Ramos (cell line): ENCODE measurements around the gene SCAANT1.

Experiments used
- in situ Hi-C: fragments of 300-500 bp; cut with MboI; formaldehyde crosslinking; loops from one replicate; pipeline ENCODE4 v1.14.3; 2022; ENCODE audit warnings: low sequenced_read_pairs; ENCODE audit not compliant: unreplicated experiment

SCAANT1 gene

DNA sequence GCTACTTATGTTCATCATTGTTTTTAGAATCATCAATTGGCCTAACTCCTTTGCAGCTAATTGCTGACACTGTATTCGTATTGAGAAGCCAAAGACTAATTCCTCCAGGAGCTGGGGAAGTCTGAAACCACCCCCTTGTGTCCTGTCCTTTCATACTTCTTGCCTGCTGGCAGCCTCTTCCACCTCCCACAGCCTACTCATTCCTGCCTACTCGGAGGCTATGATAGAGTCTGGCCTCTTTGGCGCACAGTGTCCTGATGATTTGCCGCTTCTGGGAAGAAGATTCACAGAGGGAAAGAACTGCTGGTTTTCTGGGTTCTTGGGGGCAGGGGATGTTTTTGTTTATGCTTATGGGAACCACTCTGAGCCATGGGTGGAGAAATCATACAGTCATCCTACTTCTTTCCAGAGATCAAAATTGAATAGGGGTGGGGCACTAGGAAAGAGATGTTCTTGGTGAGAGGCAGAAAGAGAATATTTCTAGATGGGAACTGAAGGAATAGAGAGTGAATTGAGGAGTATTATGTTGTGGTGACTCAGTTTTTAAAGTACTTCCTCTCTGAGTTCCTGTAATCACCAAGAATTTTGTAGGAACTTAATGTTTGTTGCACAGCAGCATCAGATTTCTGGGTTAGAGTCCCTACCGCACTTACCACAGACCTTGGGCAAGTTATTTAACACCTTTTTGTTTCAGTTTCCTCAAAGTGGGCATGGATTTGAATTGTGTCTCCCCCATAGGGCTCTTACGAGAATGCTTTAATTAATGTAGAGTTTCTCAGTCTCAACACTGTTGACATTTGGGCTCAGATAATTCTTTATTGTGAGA is 22.1 kb upstream of the SCAANT1 start:
- in situ Hi-C loops = no loop called here

DNA sequence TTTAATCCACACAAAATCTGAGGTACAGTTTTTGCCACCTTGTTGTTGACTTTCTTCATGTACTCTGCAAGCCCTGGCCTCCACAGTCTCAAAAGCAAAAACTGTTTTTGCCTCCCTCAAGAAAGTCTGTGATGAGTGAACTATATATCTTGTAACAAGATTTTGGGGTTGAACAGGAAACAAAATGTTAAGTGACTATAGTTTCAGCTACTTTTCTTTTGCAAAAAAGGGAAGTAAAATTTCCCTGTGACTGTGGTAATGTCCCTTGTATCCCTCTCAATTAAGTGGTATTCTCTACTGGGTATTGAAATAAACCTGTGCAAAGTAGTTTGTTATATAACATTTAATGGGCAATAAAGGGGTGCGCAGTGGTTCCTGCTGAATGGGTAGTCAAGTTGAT is 21.3 kb upstream of the SCAANT1 start:
- in situ Hi-C loops = no loop called here

DNA sequence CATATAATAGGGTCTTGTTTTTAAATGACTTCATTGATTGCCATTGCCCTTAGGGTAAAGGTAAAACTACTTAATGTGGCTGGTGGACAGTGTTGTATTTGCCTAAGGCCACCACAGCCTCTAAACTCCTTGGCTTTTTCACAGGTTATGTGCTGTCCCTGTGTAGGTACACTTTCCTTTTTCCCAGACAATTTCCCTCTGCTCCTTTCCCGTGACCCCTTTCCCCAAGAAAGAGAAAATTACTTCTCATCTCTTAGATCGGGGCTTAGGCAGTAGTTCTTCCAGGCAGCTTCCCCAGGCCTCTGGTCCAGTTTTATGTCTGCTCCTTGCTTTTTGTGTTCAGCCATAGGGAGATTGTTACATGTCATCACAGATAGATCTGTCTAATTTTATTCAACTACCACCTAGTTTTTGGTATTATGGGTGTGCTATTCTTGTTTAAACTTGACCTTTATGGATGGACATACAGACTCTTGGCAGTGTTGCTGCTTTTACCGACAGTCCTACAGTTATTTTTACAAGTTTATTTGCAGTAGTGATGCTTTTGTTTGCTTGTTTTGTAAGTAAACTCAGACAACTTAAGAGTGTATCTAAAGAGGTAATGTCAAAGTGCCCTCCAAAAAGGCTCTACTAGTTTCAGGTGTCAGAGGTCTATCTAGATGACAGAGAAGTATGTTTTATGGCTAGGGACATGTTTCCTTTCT is 20.5 kb upstream of the SCAANT1 start:
- in situ Hi-C loops = no loop called here

DNA sequence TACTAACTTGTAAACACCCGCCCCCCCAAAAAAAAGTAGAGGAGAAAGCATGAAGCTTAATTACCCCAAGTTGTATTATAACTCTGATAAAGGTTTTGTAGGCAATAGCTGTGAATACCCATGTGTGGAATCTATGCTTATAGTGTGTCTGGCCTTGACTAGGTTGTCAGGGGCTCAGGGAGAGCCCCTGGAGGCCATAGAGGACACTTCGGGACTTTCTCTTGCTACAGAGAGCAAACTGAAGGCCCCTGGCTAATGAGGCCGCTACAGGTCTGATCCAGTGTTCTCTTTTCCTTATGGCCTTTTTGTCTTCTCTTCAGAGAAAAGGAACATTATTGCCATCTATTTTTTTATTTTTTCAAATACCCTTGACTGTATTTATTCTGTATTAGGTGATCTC is 19.1 kb upstream of the SCAANT1 start:
- in situ Hi-C loops = no loop called here

DNA sequence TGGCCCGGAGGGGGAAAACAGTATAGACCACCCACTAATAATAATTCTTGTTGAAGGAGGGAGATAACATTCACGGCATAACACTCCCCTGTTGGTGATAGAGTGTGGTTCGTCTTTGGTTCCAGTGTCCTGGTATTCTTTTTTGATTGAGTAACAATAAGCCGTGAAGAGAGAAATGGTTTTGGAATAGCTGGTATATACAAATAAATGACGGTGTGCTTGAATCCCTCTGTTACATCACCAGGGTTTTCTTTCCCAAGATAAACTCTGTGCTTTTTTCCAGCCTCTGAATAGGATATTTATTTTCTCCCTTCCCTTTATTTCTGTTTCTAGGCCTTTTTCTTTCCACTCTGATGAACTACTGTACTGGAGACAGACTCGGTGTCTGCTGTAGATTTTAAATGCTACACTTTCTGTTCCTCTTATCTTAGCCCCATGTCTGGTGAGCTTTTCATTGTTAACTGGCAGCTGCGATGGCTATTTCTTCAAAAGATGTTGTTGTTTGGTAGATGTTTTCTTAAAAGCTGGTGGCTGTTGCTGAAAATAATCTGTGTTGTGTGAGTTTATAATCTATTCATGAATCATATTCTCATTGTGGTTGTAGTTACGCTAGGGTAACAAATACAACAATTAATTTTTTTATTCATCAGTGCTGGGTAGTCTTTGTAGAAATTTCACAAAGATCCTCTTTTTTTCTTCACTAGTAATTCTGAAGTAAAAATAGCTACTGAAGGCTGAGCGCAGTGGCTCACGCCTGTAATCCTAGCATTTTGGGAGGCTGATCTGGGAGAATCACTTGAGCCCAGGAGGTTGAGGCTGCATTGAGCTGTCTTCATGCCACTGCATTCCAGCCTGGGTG is 15.5 kb upstream of the SCAANT1 start:
- in situ Hi-C loops = no loop called here

DNA sequence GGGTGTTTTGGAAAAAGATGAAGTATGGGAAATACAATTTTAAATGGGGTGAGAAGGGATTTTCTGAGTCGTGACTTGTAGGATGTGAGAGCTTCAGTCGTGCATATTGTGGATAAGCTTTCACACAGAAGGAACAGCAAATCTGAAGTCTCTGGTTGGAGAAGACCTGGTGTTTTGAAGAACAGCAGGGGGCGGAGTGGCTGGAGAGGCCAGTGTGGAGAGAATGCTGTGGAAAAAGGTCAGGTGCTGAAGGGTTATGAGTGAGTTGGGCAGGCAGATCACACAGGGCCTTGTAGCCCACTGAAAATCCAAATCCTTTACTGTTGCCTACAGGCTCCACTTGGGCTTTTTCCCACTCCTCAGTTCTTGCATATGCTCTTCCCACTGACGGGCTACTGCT is 14.1 kb upstream of the SCAANT1 start:
- in situ Hi-C loops = no loop called here

DNA sequence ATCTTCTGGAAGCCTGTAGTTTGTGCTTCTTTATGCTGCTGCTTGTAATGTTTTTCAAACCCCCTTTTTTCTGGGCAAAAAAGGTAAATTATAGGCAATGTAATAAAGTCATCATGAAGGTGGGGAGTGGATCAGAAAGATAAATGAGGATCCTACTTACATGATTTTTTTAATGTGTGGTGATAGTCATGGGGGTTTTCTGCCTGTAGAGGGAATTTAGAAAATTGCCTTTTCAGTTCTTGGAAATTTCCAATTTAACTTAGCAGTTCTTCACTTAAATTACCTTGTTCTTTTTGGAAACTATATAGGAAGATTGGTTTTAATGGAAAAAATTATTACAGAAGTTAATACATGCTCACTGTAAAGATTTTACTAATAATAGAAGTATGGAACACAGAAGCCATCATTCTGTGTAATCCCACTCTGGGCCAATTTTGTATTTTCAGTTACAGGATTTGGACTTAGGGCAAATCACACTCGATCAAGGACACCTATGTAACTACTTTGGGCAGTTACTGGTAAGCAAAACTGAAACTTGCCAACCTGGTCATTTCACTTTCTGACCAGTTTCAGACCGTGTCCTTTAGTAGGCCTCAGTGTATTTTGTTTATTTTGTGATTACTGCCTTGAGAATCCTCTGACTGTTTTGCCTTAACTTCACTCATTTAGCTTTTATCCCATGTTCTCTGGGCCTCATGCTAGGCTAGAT is 10.5 kb upstream of the SCAANT1 start:
- in situ Hi-C loops = no loop called here

DNA sequence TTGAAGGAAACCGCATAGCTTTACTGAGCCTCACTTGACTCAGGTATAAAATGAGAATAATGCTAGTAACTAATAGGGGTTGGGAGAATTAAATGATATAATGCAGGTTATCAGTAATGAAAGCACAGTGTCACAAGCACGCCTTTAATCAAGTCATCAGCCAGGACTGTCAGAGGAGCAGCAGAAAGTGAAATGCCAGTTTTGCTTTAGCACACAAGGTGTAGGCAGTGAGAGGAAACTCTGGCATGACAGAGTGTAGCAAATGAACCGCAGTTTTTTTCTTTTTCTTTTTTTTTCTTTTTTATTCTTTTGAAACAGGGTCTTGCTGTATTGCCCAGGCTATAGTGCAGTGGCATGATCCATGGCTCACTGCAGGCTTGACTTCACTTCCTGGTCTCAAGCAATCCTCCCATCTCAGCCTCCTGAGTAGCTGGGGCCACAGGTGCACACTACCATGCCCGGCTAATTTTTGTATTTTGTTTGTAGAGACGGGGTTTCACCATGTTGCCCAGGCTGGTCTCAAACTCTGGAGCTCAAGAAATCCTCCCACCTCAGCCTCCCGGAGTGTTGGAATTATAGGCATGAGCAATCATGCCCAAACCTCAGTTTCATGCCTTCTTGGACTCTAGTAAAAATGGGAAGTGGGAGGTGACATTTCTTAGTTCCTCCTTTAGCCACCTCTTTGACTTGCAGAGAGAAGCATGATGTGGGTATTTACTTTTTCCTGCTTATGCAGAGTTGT is 9.7 kb upstream of the SCAANT1 start:
- in situ Hi-C loops = no loop called here

DNA sequence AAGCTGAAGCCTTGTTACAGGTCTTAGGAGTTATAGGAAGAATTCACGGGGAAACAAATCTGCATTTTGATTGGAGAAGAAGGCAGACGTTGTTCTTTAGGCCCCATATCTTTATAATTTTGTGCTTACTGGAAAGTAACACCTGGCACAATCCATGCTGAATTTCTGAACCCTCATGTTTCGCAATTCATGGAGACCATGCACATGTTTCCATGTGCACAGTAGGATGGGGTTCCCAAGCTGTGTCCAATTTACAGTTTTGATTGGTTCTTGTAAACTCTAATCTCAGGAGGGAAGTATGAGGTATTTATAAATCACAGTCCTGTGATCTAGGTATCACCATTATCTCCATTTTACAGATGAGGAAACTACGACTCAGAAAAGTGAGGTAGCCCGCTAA is 7.8 kb upstream of the SCAANT1 start:
- in situ Hi-C loops = no loop called here

DNA sequence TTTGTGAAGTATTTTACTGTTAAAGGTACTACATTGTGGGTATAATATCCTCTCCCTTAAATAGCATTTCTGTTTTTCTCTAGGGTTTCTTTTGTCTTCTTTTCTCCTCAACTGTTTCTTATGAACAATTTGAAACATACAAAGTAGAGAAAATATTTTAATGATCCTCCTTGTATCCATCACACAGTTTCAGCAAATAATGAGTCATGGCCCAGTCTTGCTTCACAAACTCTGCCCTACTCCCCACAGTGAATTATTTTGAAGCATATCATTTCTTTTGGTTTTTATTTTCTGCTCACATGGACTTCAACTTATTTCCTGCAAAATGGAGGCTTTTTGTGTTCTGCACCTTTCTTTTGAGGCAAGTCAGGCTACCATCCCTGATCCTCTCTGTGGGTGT is 6.1 kb upstream of the SCAANT1 start:
- in situ Hi-C loops = no loop called here

DNA sequence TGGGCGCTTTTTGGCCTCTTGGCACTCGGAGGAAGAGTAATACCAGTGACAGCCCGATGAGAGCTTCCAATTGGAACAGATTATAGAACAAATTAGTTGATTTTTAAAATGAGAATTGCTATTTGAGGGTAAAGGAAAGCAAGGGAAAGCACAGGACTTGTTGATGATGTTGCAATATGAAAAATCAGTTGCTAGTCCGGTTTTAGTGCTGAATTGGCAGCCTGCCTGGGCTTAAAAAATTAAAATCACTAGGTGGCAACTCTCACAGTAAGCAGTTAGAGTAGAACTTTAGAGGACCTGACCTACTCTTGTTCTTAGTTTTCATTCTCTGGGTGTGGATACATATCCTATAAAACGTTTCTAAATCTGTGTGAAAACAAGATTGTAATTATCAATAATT is 2.1 kb upstream of the SCAANT1 start:
- in situ Hi-C loops = no loop called here

DNA sequence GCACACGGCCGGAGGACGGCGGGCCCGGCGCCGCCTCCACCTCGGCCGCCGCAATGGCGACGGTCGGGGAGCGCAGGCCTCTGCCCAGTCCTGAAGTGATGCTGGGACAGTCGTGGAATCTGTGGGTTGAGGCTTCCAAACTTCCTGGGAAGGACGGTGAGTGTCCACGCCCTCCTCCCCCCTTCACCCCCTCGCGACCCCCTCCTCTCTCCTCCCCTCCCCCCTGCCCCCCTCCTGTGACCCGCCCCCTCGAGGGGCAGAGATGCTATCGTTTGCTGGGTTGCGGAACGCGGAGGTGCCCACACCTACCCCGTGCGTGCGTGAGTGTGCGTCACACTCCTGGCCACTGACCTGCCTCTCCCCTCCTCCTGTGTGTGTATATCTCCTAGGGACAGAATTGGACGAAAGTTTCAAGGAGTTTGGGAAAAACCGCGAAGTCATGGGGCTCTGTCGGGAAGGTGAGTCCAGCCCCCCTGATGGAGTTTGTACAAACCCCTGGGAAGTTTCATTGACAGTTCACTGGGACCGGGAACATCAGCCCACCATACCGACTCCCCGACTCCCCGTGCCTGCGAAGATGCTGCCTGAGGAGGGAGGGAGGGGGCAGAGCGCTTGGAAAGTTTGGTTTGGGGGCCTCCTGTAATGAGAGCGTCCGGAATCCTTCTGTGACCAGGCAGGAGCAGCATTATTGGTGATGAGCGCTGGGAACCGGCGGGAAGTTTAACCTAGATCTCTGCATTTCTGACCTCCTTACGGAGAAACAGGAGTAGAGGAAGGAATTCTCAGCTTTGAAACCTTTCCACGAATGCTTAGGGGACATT is 795 bp upstream of the SCAANT1 start:
- in situ Hi-C loops = no loop called here

DNA sequence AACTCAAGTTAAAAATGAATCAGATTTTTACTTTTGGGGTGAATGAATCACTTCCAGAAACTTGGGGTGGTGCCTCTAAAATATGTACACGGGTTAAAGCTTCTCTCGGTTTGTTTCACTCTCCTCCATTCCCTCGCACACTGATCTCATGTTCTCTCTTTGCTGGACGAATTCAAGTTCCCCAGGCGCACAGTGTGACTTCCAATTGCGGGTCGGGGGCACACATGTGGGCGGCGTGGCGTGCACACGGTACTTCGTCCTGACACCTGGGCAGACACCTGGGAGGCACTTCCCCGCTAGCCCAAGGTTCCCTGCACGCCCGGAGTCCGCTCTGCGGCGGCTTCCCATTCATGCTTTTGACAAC is 692 bp downstream of the SCAANT1 start:
- in situ Hi-C loops = no loop called here

DNA sequence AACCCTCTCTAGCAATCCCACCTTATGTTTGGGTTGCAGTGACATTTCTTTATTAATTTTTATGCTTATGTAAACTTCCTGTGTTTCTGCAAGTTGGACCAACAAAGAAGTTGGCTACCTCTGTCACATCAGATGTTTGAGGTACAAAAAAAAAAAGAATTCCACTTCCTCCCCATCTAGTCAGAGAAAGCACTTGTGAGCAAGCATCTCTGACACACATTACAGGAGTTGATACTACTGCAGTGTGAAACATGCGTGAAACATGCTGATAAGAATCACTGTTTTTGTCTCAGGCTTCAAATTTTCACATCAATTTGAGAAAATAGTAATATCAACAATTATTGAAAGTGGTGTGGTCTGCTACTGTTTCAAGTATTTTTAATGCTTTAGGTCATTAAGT is 1.3 kb downstream of the SCAANT1 start:
- in situ Hi-C loops = no loop called here

DNA sequence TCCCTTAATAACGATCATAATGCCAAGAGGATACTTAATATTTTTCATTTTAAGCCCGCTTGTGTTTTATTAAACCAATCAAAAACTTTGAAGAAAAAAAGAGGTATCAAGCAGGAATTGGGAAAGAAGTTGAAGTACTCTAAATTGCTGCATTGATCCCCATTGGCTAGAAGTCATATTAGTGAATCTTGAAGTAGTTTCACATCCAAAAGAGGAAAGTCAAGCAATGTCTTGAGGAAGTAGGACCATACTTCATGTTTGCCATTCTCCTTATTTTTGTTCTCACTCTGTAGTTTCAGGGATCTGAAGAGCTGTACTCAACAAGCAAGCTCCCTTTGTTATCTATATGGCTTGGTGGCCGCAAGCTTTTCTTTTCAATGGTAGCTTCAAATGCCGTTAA is 2.2 kb downstream of the SCAANT1 start:
- in situ Hi-C loops = no loop called here

DNA sequence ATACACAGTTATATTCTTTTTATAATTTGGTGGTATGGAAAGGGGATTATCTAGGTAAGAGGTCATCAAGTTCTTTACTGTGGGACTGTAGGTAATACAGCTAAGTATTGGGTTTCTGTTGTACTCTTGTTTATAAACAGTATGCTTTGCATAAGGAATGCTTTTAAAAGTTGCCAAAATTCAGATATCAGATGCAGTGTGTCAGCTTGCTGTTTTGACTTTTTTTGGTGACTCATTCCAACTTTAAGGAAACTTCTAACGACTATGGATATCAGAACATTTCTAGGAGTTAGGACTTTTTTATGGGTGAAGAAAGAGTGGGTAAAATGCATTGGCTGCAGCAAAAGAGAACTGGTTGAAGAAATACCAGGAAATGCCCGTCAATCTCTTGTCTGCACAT is 2.8 kb downstream of the SCAANT1 start:
- in situ Hi-C loops = no loop called here

DNA sequence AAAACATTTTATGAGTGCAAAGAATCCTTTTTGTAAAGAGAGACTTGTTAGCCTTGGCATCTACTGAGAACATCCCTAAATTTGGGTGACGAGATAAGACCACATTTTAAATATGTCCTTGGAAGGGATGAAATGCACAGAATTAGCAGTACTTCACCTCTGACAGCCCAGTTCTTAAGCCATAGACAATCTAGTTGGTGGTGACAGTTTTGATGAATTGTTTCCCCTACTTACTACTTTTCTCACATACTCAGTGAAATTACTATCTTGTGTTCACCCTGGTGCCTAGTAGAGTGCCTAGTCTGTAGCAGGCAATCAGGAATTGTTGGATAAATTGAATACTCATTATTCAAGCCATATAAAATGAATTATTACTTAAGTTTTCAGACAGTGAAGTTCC is 3.4 kb downstream of the SCAANT1 start:
- in situ Hi-C loops = no loop called here

DNA sequence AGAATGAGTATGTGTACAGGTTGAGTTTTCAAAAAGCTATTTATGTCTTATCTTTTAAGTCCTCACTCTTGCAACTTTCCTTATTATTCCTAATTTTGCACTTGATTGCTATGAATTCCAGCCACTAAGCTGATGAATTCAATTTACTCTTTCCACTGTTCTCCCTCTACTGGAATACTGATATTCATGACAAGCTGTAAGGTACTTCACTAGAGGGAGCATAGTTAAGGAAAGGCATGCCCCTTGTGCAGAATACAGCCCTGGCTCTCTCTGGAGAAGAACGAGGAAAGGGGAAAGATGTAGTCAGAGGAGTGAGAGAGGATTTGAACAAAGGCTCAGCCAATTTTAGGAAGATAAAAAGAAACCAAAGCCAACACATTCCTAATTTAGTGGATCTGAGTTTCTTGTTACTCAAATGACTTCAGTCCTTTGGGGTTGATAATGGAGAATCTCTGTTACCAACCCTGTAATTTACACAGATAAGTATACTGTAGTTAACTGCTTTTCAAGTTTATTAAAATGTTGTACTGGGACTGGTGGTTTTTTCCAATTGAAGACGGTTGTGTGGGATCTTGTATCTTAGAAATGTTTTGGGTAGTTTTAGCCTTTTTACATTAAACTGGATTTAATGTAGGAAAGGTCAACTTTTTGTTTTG is 4.0 kb downstream of the SCAANT1 start:
- in situ Hi-C loops = no loop called here
